TTC549 (cell line): ENCODE measurements around the gene PRCP.

ENCODE experiments used
- FAIRE-seq: peaks from 2 replicates; lab custom pipeline; 2012; peaks lifted over from hg19 to GRCh38; lab: Jason Lieb, UNC

Gene PRCP

DNA sequence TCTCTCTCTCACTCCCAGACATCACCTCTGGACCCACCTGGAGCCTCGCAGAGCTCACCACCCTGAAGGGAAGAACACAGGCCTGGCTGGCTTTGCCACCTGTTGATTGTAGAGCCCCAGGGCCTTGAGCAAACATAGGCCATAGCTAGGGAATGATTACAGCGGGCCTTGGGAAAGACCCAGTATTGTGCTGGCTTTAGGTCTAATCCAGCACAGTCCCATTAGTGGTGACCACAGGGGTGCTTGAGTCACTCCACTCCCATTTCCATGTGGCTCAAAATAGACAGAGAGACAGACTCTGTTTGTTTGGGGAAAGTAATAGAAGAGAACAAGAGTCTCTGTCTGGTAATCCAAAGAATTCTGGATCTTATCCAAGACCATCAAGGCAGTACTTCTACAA, 123.9 kb downstream of the PRCP start:
- no peak for FAIRE-seq

DNA sequence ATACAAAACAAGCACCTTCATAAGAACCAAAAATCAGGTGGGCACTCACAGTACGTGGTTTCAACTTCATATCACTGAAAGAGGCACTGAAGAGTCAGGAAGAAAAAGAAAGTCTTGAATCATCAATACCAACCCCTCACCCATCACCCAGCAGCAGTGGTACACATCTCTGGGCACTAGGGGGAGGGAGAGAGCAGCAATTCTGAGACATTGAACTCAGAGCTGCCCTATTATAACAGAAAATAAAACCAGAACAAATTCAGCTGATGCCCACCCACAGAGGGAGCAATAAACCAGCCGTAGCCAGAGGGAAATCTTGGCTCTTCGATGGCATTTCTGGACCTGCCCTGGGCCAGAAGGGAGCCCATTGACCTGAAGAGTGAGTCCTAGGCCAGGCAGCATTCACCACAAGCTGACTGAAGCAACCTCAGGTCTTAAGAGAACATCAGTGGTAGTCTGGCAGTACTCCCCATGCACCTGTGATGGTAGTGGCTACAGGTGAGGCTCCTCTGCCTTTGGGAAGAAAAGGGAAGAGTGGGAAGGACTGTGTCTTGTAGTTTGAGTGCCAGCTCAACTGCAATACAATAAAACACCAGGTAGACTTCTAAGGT, 124.4 kb downstream of the PRCP start:
- FAIRE-seq, result no peak

DNA sequence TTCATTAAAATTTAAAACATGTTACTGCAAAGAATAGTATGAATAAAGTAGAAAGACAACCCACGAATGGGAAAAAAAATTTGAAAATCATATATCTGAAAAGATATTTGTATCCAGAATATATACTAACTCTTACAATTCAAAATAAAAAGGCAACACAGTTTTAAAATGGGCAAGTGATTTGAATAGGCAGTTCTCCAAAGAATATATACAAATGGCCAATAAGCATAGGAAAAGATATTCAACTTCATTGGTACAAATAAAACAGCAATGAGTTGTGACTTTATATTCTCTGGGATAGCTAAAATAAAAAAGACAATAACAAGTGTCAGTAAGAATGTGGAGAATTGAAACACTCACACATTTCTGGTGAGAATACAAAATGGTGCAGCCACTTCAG, 125.0 kb downstream of the PRCP start:
- no peak for FAIRE-seq
